Keratinocyte (primary cell): Measurements from ENCODE around the gene IFNW1. TPM values are rescaled to one million over a fixed set of nuclear protein-coding genes. Genes with fewer than 3 reads are reported as not detected.
"Not testable (repeated sequence)": the region's sequence is repeated elsewhere in the genome, so short reads cannot be mapped to it uniquely, and the experiment has no call there.

Experiments used
- DNase-seq: peaks from one replicate; pipeline ENCODE4 v3.0.0-alpha.2; 2011; ENCODE audit warnings: low read depth, missing footprints, low spot score
- FAIRE-seq: peaks from 2 replicates; lab custom pipeline; 2011; peaks lifted over from hg19 to GRCh38; lab: Jason Lieb, UNC
- H2AFZ ChIP-seq: 2 replicates; pipeline ENCODE4 v1.6.0; 2012; ENCODE audit warnings: low read length, control low read depth, inconsistent platforms; ENCODE audit not compliant: control insufficient read depth
- H3K27ac ChIP-seq: 2 replicates; pipeline ENCODE4 v1.5.1; 2011; ENCODE audit warnings: low read length; ENCODE audit not compliant: control insufficient read depth, insufficient read depth
- H3K27me3 ChIP-seq: 3 replicates; pipeline ENCODE4 v1.6.0; 2011; ENCODE audit warnings: low read length; ENCODE audit not compliant: control insufficient read depth, insufficient read depth; ENCODE audit errors: extremely low read depth
- H3K36me3 ChIP-seq, 2 experiments: 2 replicates in 1 of 2; 3 replicates in 1 of 2; pipeline ENCODE4 v1.5.1; 2011; ENCODE audit warnings: low read length in 2 of 2, mild to moderate bottlenecking in 1 of 2; ENCODE audit not compliant: control insufficient read depth in 2 of 2, insufficient read depth in 2 of 2; ENCODE audit errors: extremely low read depth in 1 of 2
- H3K4me1 ChIP-seq: 3 replicates; pipeline ENCODE4 v1.5.1; 2011; ENCODE audit warnings: low read length; ENCODE audit not compliant: control insufficient read depth, insufficient read depth; ENCODE audit errors: extremely low read depth
- H3K4me2 ChIP-seq: 3 replicates; pipeline ENCODE4 v1.6.0; 2011; ENCODE audit warnings: low read depth, low read length; ENCODE audit not compliant: control insufficient read depth, insufficient read depth; ENCODE audit errors: extremely low read depth
- H3K4me3 ChIP-seq, 3 experiments: fragments of 200-600 bp in 1 of 3; sonication (generic) in 1 of 3; 2 replicates in 2 of 3; 3 replicates in 1 of 3; pipeline ENCODE4 v1.5.1; 2011 to 2016; ENCODE audit warnings: low read length in 3 of 3, mild to moderate bottlenecking in 3 of 3, control low read depth in 2 of 3, inconsistent platforms in 1 of 3, low read depth in 1 of 3, mixed read lengths in 1 of 3, mixed run types in 1 of 3, moderate library complexity in 1 of 3; ENCODE audit not compliant: control insufficient read depth in 2 of 3, insufficient read depth in 2 of 3; ENCODE audit errors: extremely low read depth in 1 of 3
- H3K79me2 ChIP-seq: 2 replicates; pipeline ENCODE4 v1.6.0; 2012; ENCODE audit warnings: low read length; ENCODE audit not compliant: control insufficient read depth, insufficient read depth
- H3K9ac ChIP-seq: 3 replicates; pipeline ENCODE4 v1.6.0; 2011; ENCODE audit warnings: low read length; ENCODE audit not compliant: control insufficient read depth, insufficient read depth; ENCODE audit errors: extremely low read depth
- H3K9me1 ChIP-seq: 3 replicates; pipeline ENCODE4 v1.6.0; 2011; ENCODE audit warnings: low read length; ENCODE audit not compliant: control insufficient read depth, insufficient read depth; ENCODE audit errors: extremely low read depth
- H3K9me3 ChIP-seq: 2 replicates; pipeline ENCODE4 v1.5.1; 2012; ENCODE audit warnings: low read depth, low read length; ENCODE audit not compliant: control insufficient read depth
- H4K20me1 ChIP-seq: 3 replicates; pipeline ENCODE4 v1.6.0; 2011; ENCODE audit warnings: low read length; ENCODE audit not compliant: control insufficient read depth, insufficient read depth; ENCODE audit errors: extremely low read depth
- EZH2 ChIP-seq: IDR thresholded peaks from one replicate; pipeline ENCODE4 v1.6.1; 2012; ENCODE audit warnings: inconsistent platforms, mild to moderate bottlenecking, low read length, moderate library complexity
- dilution Hi-C: fragments of 300-500 bp; cut with MboI; formaldehyde crosslinking; loops from one replicate; pipeline ENCODE4 v1.7.0; 2020; ENCODE audit warnings: low sequenced_read_pairs; ENCODE audit not compliant: extremely low pct_ligation_motif_present
- polyA plus RNA-seq, 5 experiments: library from polyadenylated mRNA; depleted of rRNA in 3 of 5; stranded (reverse) in 3 of 5; stranded (forward) in 1 of 5; unstranded in 1 of 5; fragments of >200 nt; gene quantifications; 1 replicate in 1 of 5; 2 replicates in 3 of 5; 3 replicates in 1 of 5; pipeline versions ENCODE4 v1.2.1 to v1.2.3, GENCODE V29; 2011 to 2012; ENCODE audit warnings: missing spikeins in 2 of 5, low read depth in 1 of 5, low replicate concordance in 1 of 5
- TF ChIP-seq, protein P1 (sequence below), 3 experiments: IDR thresholded peaks in 1 of 3; conservative IDR thresholded peaks in 1 of 3; optimal IDR thresholded peaks in 1 of 3; 2 replicates in 2 of 3; 3 replicates in 1 of 3; pipeline versions ENCODE3 to v1.5.1; 2011; ENCODE audit warnings: low read length in 3 of 3, mild to moderate bottlenecking in 3 of 3, moderate library complexity in 2 of 3, control low read depth in 1 of 3, inconsistent platforms in 1 of 3; ENCODE audit not compliant: insufficient read depth in 2 of 3; ENCODE audit errors: extremely low read depth in 1 of 3

Gene IFNW1
- polyA plus RNA-seq, 1 donor (not counting 4 experiments of a cell fraction or from before 2014, with no cell fraction given), result not detected

DNA sequence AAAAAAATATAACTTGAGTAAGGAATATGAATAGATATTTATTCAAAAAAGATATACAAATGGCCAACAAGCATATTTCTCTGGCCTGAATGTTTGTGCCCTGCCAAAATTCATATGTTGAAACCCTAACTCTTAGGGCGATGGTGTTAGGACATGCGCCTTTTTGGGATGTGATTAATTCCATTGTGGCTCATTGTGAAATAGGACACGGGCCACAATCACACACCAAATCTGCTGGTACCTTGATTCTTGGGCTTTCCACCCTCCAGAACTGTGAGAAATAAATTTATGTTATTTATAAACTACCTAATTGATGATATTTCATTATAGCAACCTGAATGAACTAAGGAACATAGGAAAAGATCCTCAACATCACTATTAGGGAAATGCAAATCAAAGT is 30.5 kb upstream of the IFNW1 start:
- Histone ChIP-seq H2AFZ (no peak overlapping the region), H3K27me3 (peaks cover 9% of the 10 kb centered on the region), H3K9me3 (no peaks in the 10 kb centered on the region), H3K9ac (no peak overlapping the region), H3K4me2 (no peak overlapping the region), H3K79me2 (no peaks in the 10 kb centered on the region), H3K4me3 (no peak overlapping the region), H4K20me1 (no peaks in the 10 kb centered on the region), H3K36me3 (no peaks in the 10 kb centered on the region), H3K9me1 (no peaks in the 10 kb centered on the region), H3K4me1 (no peaks in the 10 kb centered on the region), H3K27ac (no peak overlapping the region)
- no peak for TF ChIP-seq EZH2
- TF ChIP-seq, protein P1, sequence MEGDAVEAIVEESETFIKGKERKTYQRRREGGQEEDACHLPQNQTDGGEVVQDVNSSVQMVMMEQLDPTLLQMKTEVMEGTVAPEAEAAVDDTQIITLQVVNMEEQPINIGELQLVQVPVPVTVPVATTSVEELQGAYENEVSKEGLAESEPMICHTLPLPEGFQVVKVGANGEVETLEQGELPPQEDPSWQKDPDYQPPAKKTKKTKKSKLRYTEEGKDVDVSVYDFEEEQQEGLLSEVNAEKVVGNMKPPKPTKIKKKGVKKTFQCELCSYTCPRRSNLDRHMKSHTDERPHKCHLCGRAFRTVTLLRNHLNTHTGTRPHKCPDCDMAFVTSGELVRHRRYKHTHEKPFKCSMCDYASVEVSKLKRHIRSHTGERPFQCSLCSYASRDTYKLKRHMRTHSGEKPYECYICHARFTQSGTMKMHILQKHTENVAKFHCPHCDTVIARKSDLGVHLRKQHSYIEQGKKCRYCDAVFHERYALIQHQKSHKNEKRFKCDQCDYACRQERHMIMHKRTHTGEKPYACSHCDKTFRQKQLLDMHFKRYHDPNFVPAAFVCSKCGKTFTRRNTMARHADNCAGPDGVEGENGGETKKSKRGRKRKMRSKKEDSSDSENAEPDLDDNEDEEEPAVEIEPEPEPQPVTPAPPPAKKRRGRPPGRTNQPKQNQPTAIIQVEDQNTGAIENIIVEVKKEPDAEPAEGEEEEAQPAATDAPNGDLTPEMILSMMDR (optimal IDR thresholded peaks at IDR 0.05 in 1 of 3, IDR thresholded peaks at IDR 0.05 in 1 of 3, conservative IDR thresholded peaks at IDR 0.05 in 1 of 3; ENCODE audit: extremely low read depth in 1 of 3, insufficient read depth in 2 of 3, low read length in 3 of 3), result no peak
- dilution Hi-C loops, result no loop called here
- FAIRE-seq, result no peak
- DNase-seq, result no peak

DNA sequence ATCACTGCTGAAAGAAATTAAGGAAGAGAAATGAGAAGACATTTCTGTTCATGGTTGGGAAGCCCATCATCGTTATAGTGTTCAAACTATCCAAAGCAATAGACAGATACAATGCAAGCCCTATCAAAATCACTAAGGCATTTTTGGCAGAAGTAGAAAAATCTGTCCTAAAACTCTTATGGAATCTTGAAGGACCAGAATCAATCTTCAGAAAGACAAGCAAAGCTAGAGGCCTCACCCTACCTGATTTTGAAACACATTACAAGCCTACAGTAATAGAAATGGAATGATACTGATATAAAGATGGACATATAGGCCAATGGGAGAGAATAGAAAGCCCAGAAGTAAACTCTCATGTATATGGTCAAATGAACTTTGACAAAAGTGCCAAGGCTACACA is 29.7 kb upstream of the IFNW1 start:
- Histone ChIP-seq H3K9me1 (no peaks in the 10 kb centered on the region), H3K27me3 (peaks cover 4% of the 10 kb centered on the region), H3K36me3 (no peaks in the 10 kb centered on the region), H3K4me2 (no peak overlapping the region), H3K4me3 (no peak overlapping the region), H3K79me2 (no peaks in the 10 kb centered on the region), H3K4me1 (no peaks in the 10 kb centered on the region), H4K20me1 (no peaks in the 10 kb centered on the region), H3K9me3 (no peaks in the 10 kb centered on the region), H3K27ac (no peak overlapping the region), H3K9ac (no peak overlapping the region), H2AFZ (no peak overlapping the region)
- dilution Hi-C loops, result no loop called here
- FAIRE-seq, result no peak
- no peak for DNase-seq
- TF ChIP-seq, protein P1 (optimal IDR thresholded peaks at IDR 0.05 in 1 of 3, IDR thresholded peaks at IDR 0.05 in 1 of 3, conservative IDR thresholded peaks at IDR 0.05 in 1 of 3; ENCODE audit: extremely low read depth in 1 of 3, insufficient read depth in 2 of 3, low read length in 3 of 3), result no peak
- no peak for TF ChIP-seq EZH2

DNA sequence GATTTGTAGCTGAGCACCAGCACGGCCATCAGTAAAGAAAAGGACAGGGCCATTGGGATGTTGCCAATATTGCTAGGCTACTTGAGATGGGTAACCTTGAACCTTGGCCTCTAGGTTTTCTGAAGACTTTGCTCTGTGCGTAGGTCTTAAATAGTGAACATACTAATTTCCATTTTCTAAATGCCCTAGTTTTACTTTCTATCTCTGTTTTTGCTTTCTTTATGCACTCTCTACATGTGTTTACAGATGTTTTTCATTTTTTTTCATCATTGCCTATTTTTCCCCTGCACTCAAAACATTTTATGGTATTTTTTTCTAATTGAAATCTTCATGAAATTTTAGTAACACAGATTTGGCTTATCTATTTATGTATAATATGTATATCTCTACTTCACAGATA is 24.9 kb upstream of the IFNW1 start, which contains the start of gene IFNA21:
Gene IFNA21 (minus strand): TSS at position 101 of the 400 bp plus-strand sequence. CDS start 48 bp downstream, at position 53.
- H3K4me1 ChIP-seq, H3K79me2 ChIP-seq, H3K9me3 ChIP-seq, H3K27me3 ChIP-seq, FAIRE-seq, H3K36me3 ChIP-seq, H3K4me3 ChIP-seq, H3K27ac ChIP-seq, H3K9ac ChIP-seq, H3K9me1 ChIP-seq, dilution Hi-C loops, H4K20me1 ChIP-seq, H2AFZ ChIP-seq, H3K4me2 ChIP-seq, DNase-seq: not testable (repeated sequence)
